H1 (cell line): ENCODE results near the gene INPP4B. TPM values are rescaled to one million over a fixed set of nuclear protein-coding genes. Genes with fewer than 3 reads are reported as not detected.

Experiments used
- CHD7 ChIP-seq: fragments of 300-600 bp; sonication (generic); IDR thresholded peaks from 2 replicates; pipeline ENCODE4 v1.7.1; 2012; ENCODE audit warnings: low read length, moderate library complexity, mild to moderate bottlenecking, inconsistent platforms; ENCODE audit not compliant: insufficient replicate concordance
- CTBP2 ChIP-seq: IDR thresholded peaks from 2 replicates; pipeline ENCODE4 v1.7.0; 2011; ENCODE audit warnings: borderline replicate concordance, mild to moderate bottlenecking, moderate library complexity, mixed read lengths, low read length; ENCODE audit not compliant: insufficient read depth, insufficient read length
- SUZ12 ChIP-seq: fragments of 200-600 bp; sonication (generic); IDR thresholded peaks from 2 replicates; pipeline ENCODE4 v1.6.1; 2012; ENCODE audit warnings: mild to moderate bottlenecking, inconsistent platforms, low read length, moderate library complexity, mixed read lengths
- TAF1 ChIP-seq: IDR thresholded peaks from 2 replicates; pipeline ENCODE4 v1.6.1; 2011; ENCODE audit warnings: mild to moderate bottlenecking, low read depth, low read length
- TAF7 ChIP-seq: optimal IDR thresholded peaks from 2 replicates; pipeline ENCODE3; 2011; ENCODE audit warnings: low read depth, mild to moderate bottlenecking, inconsistent platforms, low read length, moderate library complexity, borderline replicate concordance
- polyA plus RNA-seq, 7 experiments: library from polyadenylated mRNA; depleted of rRNA in 3 of 7; stranded (reverse) in 5 of 7; unstranded in 2 of 7; fragments of >200 nt in 5 of 7; fragments of 200-250 nt in 2 of 7; gene quantifications; 1 replicate in 5 of 7; 2 replicates in 1 of 7; 4 replicates in 1 of 7; pipeline versions ENCODE4 v1.2.1 to v1.2.3, GENCODE V29; 2011 to 2013; ENCODE audit warnings: missing spikeins in 2 of 7, mixed read lengths in 2 of 7
- total RNA-seq: library from RNA; stranded (reverse); fragmentation: NEBNext Ultra II Directional; extraction: Animal tissue kit (Norgen Biotek cat#: 25700); gene quantifications from 2 replicates; pipeline ENCODE4 v1.2.1, GENCODE V29; 2021

Gene INPP4B
- total and polyA plus RNA-seq, 2 of the 8 experiments (the other 6 are each of a cell fraction or from before 2014, with no cell fraction given): 0.11 to 0.54 TPM

- no peak for TF ChIP-seq CHD7
- no peak for TF ChIP-seq TAF1
- no peak for TF ChIP-seq CTBP2
- TF ChIP-seq SUZ12: no peak
- TF ChIP-seq TAF7: no peak
Observed at GRCh38 chr4:142351958-142352357, 494.1 kb downstream of the INPP4B start (continued).
